ENCODE data around the gene TMEM39B.
"Not testable (repeated sequence)": the region's sequence is repeated elsewhere in the genome, so short reads cannot be mapped to it uniquely, and the experiment has no call there.

TMEM39B gene

DNA sequence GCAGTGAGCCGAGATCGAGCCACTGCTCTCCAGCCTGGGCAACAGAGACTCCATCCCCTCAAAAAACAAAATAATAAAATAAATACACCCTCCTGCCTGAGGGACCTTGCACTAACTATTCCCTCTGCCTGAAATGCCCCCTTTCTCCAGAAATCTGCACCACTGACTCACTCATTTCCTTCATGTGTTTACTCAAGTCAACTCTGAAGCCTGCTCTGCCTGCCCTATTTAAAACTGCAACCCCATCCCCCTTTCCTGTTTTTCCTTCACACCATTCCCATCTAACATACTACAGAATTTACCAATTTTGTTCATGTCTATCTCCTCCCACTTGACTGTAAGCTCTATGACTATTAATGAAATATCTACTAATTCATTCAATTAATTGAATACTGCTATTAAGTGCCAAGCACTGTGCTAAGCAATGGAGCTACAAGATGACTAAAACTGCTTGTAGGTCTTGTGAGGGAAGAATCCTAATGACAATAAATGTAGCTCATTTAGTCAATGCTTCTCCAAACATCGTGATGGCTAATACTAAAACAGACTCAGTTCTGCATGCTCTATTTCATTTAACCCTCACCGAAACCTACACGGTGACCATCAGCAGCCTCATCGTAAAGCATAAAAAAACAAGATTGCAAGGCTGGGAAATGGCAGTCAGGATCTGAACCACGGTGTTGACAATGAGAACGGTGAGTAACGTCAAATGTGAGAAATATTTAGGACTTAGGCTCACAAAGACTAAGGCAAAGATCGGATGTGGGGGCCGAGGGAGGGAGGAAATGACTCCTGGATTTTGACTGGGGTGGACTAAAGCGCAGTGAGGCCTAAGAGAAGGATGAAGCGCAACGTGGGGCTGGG lies 749 bp upstream of the TMEM39B start:
- no peak for DNase-seq

- peak; percentile 89 for DNase-seq
These were observed 825 bp downstream of the TMEM39B start for GRCh38 chr1:32073299-32074229.

DNA sequence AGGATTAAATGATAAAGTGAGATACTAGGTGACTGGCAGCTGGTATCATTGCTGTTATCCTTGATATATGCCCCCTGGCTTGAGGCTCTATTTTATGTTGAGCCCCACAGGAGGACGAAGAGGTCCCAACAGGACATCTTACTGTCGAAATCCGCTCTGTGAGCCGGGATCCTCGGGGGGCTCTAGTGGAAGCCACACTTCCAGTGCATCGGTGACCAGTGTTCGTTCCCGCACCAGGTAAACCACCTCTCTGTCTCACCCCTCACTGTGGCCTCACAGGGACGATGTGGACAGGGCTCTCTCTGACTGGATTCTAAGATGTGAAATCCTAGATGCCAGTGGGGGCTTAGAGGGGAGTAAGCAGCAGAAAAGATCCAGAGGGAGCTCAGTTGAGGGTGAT lies 2.1 kb downstream of the TMEM39B start:
- DNase-seq = no peak

GRCh38 chr1:32077451-32077850 lies 4.7 kb downstream of the TMEM39B start:
- DNase-seq = no peak

GRCh38 chr1:32082022-32082421 lies 9.3 kb downstream of the TMEM39B start:
- no peak for DNase-seq

GRCh38 chr1:32086381-32086780 lies 13.6 kb downstream of the TMEM39B start:
- not testable (repeated sequence) for DNase-seq

DNA sequence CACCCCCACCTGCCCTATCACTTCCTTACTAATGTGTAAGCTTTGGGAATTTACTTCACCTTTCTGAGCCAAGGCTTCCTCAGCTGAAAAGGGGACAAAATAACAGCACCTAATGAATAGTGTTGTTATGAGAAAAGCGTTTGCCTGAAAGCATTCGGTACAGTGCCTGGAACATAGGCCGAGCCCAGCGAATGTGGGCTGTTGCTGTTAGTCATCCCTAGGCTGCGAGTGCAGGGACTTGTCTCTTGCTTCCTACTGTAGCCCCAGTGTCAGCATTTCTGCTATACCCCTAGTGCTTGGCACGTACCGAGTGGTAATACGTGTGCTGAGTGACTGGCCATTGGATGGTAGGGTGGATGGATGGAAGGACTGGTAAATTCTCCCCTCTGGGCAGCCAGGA lies 18.4 kb downstream of the TMEM39B start:
- DNase-seq = no peak

DNA sequence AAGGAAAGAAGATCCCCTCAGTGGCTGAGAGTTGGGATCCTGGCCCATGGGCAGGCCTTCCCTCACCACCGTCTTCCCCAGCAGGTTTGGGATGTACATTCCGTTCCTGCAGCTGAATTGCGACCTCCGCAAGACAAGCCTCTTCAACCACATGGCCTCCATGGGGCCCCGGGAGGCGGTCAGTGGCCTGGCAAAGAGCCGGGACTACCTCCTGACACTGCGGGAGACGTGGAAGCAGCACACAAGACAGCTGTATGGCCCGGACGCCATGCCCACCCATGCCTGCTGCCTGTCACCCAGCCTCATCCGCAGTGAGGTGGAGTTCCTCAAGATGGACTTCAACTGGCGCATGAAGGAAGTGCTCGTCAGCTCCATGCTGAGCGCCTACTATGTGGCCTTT lies 18.9 kb downstream of the TMEM39B start:
- no peak for DNase-seq

DNA sequence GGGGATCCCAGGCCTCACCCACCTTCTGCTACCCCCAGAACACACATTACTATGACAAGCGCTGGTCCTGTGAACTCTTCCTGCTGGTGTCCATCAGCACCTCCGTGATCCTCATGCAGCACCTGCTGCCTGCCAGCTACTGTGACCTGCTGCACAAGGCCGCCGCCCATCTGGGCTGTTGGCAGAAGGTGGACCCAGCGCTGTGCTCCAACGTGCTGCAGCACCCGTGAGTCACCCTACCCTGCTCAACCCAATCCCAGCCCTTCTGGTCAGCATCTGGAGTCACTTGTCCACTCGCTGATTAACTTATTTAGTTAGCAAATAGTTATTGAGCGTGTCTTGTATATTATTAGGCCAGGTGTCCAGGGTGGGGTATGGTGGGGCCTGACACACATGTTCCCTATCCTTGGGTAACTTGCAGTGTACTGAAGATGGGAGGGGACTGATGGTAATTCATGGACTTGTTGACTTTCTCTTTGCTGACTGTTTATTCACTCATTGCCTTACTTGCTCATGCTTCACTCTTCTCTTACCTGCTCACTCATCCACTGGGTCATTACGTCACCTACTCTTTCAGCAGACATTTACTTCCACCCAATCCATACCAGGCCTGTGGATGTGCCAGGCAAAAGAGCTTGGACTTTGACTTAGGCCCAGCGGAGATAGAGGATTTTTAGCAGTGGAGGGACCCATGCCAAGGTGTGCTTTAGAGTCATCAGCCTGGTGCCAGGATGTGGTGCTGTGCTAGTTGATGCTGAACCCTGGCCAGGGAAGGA lies 22.2 kb downstream of the TMEM39B start:
- DNase-seq = no peak

- no peak for DNase-seq
These were observed 26.7 kb downstream of the TMEM39B start for GRCh38 chr1:32099426-32099825.

- DNase-seq = no peak
These were observed 27.6 kb downstream of the TMEM39B start for GRCh38 chr1:32100359-32100758.

DNA sequence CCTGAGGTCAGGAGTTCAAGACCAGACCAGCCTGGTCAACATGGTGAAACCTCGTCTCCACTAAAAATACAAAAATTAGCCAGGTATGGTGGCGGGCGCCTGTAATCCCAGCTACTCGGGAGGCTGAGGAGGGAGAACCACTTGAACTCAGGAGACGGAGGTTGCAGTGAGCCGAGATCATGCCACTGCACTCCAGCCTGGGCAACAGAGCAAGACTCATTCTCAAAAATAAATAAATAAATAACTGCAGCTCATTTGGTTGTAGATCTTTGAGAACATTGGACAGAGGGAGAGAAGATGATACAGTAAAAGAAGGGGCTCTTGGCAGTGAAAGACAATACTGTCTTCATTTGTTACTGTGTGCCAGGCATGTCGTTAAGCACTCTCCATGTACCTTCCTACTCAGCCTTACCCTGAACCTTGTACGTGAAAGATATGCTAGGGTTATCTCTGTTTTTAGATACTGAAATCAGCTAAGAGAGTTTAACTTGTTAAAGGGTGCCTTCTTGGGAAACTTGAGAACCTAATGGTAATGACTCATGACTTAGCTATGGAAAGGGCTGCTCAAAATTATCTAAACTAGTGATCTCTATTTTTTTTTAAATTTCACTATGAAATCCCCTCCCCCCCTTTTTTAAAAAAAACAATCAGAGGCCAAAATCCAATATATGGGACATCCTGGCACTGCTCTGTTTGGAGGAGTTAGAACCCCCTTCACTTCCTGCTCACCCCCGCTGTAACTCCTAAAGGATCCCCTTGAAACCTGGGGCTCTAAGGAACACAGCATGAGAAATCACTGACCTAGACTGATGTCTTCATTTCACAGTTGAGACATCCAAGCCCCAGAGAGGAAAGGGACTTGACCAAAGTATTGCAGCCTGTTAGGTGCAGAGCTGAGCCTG lies 28.3 kb downstream of the TMEM39B start:
- DNase-seq = no peak

GRCh38 chr1:32104127-32104526 lies 31.4 kb downstream of the TMEM39B start:
- no peak for DNase-seq

- no peak for DNase-seq
These were observed 32.6 kb downstream of the TMEM39B start for GRCh38 chr1:32105338-32105737.

- no peak for DNase-seq
These were observed 34.0 kb downstream of the TMEM39B start for GRCh38 chr1:32106663-32107275.

DNA sequence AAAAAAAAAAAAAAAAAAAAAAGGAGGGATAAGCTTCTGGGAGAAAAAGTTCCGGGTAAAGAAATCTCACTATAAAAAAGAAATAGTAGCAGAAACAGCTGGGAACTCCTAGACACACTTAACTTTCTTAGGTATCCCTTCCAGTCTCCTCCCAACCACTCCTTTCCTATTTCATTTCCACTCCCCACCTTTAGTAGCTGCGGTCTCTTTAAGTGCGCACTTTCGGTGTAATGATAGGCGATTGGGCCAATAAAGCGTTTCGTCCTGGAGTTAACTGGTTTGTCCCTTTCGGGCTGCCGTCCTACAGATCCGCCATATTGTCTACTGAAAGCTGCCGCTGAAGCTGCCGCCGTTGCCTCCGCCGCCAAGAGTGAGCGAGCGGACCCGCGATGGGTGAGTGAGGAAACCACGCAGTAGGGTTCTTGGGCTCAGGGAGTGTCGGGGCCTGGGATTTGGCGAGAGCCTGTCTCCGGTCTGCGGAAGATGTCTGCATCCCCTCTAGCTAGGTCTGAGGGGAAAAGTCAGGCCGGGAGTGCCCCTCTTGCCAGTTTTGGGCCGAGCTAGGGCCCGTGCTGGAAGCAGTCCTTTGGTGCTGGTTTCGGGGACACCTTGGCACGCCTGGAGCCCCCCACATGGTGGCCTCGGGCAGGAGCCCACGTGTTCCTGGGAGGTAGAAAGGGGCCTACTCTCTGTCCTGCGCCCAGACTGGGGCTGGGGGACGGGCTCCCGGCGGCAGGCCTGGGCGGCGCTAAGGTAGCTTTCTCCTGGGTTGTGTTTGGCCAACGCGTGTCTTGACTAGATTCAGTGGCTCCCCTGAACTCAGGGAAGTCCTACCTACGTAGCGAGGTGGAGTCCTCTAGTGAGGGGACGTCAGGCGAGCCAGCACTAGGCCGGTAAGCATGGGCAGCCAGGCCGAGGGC lies 35.3 kb downstream of the TMEM39B start, which contains the start of gene KPNA6:
Gene KPNA6, plus strand, starts transcription at position 315 of the 920 bp plus-strand sequence. Its CDS starts 75 bp downstream, at position 390.
- DNase-seq = peak; percentile 93

DNA sequence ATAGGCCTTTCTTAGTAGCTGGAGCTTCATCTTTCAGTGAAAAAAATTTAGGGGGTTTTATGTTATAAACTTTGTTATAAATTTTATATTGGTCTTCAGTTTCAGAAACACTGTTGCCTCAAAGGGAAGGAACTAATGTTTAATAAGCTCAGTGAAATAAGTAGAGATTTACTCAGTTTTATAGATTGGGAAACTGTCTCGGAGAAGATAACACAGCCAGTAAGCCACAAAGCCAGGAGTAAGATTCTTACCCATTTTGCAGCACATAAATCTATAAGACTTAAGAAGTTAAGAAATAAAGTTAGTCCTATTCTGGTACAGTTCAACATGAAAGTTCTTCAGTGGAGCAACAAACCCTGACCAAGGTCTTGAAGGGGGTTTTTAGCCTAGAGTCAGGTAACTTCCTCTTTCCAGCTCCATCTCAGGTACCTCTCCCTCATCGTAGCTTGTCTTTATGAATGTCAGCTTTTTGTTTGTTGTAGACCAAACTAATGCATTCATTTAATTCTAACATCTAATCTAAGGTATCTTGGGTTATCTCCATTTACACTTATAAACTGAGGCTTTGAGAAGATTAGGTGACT lies 38.4 kb downstream of the TMEM39B start:
- no peak for DNase-seq

DNA sequence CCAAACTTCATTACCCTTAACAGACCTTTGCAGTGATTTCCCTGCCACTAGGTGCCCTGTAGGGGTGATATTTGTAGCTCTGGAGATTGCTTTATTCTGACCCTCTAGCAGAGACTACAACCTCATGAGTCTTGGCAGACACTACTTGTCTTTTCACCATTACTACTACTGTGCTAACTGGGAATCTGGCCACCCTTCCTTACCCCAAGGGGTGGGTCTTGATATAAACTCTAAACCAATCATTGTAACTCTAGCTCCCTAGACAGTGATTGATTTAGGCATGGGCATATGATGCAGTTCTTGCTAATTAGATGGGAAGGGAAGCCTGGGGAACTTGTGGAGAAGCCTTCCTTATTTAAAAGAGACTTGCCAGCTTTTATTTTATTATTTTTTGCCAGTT lies 39.0 kb downstream of the TMEM39B start:
- DNase-seq = no peak

DNA sequence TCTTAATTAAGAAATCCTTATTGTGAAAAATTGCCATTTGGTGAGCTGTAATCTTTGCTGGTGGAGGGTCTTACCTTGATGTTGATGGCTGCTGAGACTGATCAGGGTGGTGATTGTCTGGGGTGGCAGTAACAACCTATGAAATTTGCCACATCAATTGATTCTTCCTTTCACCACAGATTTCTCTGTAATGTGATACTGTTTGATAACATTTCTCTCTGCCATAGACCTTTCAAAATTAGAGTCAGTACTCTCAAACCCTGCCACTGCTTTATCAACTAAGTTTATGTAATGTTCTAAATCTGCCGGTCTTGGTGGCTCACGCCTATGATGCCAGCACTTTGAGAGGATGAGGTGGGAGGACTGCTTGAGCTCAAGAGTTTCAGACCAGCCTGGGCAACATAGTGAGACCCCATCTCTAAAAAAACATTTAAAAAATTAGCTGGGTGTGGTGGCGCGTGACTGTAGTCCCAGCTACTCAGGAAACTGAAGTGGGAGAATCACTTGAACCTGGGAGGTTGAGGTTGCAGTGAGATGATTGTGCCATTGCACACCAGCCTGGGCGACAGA lies 40.2 kb downstream of the TMEM39B start:
- no peak for DNase-seq
